WTC11 (cell line): Measurements from ENCODE around the gene FGF11. TPM values are rescaled to one million over a fixed set of nuclear protein-coding genes. Genes with fewer than 3 reads are reported as not detected.

ENCODE experiments used
- AFF4 ChIP-seq: sonication (generic); formaldehyde crosslinking; IDR thresholded peaks from 2 replicates; pipeline ENCODE4 v1.8.1; 2023; ENCODE audit warnings: mild to moderate bottlenecking, missing genetic modification reagents, borderline replicate concordance
- ARID4B ChIP-seq: sonication (generic); formaldehyde crosslinking; IDR thresholded peaks from 2 replicates; pipeline ENCODE4 v1.8.0; 2023; ENCODE audit warnings: missing genetic modification reagents, mild to moderate bottlenecking, borderline replicate concordance
- ATF2 ChIP-seq: sonication (generic); formaldehyde crosslinking; IDR thresholded peaks from 2 replicates; pipeline ENCODE4 v1.8.1; 2022; ENCODE audit warnings: low read depth, missing genetic modification reagents, borderline replicate concordance
- CDX4 ChIP-seq: fragments of 250-450 bp; sonication (Bioruptor Pico); IDR thresholded peaks from 2 replicates; pipeline ENCODE4 v1.9.0; 2021; ENCODE audit warnings: moderate library complexity, mild to moderate bottlenecking, inconsistent platforms, borderline replicate concordance
- E2F4 ChIP-seq: sonication (generic); formaldehyde crosslinking; IDR thresholded peaks from 2 replicates; pipeline ENCODE4 v1.8.1; 2022; ENCODE audit warnings: low read depth, mild to moderate bottlenecking, moderate library complexity, missing genetic modification reagents, borderline replicate concordance
- ELF4 ChIP-seq: sonication (generic); formaldehyde crosslinking; IDR thresholded peaks from 2 replicates; pipeline ENCODE4 v1.8.1; 2022; ENCODE audit warnings: low read depth, mild to moderate bottlenecking, moderate library complexity, missing genetic modification reagents
- ERG ChIP-seq: fragments of 250-450 bp; sonication (Bioruptor Pico); IDR thresholded peaks from 2 replicates; pipeline ENCODE4 v1.8.0; 2021; ENCODE audit warnings: mild to moderate bottlenecking
- FOXP1 ChIP-seq: sonication (generic); formaldehyde crosslinking; IDR thresholded peaks from 2 replicates; pipeline ENCODE4 v1.8.0; 2022; ENCODE audit warnings: missing genetic modification reagents, mild to moderate bottlenecking, moderate library complexity, borderline replicate concordance
- GTF2I ChIP-seq: fragments of 250-450 bp; sonication (Bioruptor Pico); conservative IDR thresholded peaks from 2 replicates; pipeline ENCODE4 v1.4.0; 2021; ENCODE audit warnings: mild to moderate bottlenecking
- HMGA2 ChIP-seq: fragments of 250-450 bp; sonication (Bioruptor Pico); IDR thresholded peaks from 2 replicates; pipeline ENCODE4 v1.4.0; 2021; ENCODE audit warnings: mild to moderate bottlenecking, moderate library complexity
- IRF1 ChIP-seq: sonication (generic); formaldehyde crosslinking; IDR thresholded peaks from 2 replicates; pipeline ENCODE4 v1.8.0; 2023; ENCODE audit warnings: missing genetic modification reagents
- JUN ChIP-seq: sonication (generic); formaldehyde crosslinking; IDR thresholded peaks from 2 replicates; pipeline ENCODE4 v1.8.0; 2023; ENCODE audit warnings: mild to moderate bottlenecking, missing genetic modification reagents
- MXD4 ChIP-seq: fragments of 250-450 bp; sonication (Bioruptor Pico); IDR thresholded peaks from 2 replicates; pipeline ENCODE4 v1.8.0; 2021; ENCODE audit warnings: mild to moderate bottlenecking, moderate library complexity, borderline replicate concordance
- MYBL2 ChIP-seq: sonication (generic); formaldehyde crosslinking; IDR thresholded peaks from 2 replicates; pipeline ENCODE4 v1.8.1; 2023; ENCODE audit warnings: mild to moderate bottlenecking, moderate library complexity, missing genetic modification reagents
- NR1H2 ChIP-seq: sonication (generic); formaldehyde crosslinking; IDR thresholded peaks from 2 replicates; pipeline ENCODE4 v1.9.0; 2021; ENCODE audit warnings: mild to moderate bottlenecking, moderate library complexity, missing genetic modification reagents
- TEAD1 ChIP-seq: sonication (generic); formaldehyde crosslinking; IDR thresholded peaks from 2 replicates; pipeline ENCODE4 v1.8.0; 2022; ENCODE audit warnings: mild to moderate bottlenecking, missing genetic modification reagents
- USF1 ChIP-seq: sonication (generic); formaldehyde crosslinking; IDR thresholded peaks from 2 replicates; pipeline ENCODE4 v1.8.0; 2022; ENCODE audit warnings: mild to moderate bottlenecking, missing genetic modification reagents
- ZMAT4 ChIP-seq: fragments of 250-450 bp; sonication (Bioruptor Pico); IDR thresholded peaks from 2 replicates; pipeline ENCODE4 v1.9.0; 2021; ENCODE audit warnings: mild to moderate bottlenecking
- ZNF263 ChIP-seq: sonication (generic); formaldehyde crosslinking; IDR thresholded peaks from 2 replicates; pipeline ENCODE4 v1.8.1; 2022; ENCODE audit warnings: low read depth, mild to moderate bottlenecking, moderate library complexity, missing genetic modification reagents
- ZSCAN18 ChIP-seq: fragments of 250-450 bp; sonication (Bioruptor Pico); IDR thresholded peaks from 2 replicates; pipeline ENCODE4 v2.1.2; 2022; ENCODE audit warnings: mild to moderate bottlenecking, moderate library complexity
- total RNA-seq: library from RNA; stranded (reverse); gene quantifications from 3 replicates; pipeline ENCODE4 v1.2.3, GENCODE V29; 2021

The FGF11 gene
- total RNA-seq, 1 experiment from 2014 or later = 19.8 TPM

DNA sequence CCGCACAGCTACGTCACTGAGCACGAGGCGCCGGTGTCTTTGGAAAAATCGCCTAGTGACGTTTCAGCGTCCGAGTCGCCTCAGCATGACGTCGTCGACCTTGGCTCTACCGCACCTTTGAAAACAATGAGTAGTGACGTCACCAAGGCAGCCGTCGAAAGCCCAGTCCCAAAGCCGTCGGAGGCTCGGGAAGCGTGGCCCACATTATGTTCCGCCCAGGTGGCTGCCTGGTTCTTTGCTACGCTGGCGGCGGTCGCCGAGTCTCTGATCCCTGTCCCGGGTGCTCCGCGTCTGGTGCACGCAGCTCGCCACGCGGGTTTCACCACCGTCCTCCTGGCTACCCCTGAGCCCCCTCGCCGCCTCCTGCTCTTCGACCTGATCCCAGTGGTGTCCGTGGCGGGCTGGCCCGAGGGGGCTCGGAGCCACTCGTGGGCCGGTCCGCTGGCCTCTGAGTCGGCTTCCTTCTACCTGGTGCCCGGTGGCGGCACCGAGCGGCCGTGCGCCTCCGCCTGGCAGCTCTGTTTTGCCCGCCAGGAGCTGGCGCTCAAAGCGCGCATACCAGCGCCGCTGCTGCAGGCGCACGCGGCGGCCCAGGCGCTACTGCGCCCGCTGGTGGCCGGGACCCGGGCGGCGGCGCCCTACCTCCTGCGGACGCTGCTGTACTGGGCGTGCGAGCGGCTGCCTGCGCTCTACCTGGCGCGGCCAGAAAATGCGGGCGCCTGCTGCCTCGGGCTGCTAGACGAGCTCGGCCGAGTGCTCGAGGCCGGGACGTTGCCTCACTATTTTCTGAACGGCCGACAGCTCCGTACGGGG is 2.5 kb upstream of the FGF11 start (continued):
- 0 out of 2 replicates have a peak, but pooled peaks have one; percentile 30 for TF ChIP-seq AFF4 (CRISPR knock-in tag)
- TF ChIP-seq USF1 = peak; percentile 18; the same call in 1 of the 2 replicates
- peak; percentile 86; the same call in 1 of the 2 replicates for TF ChIP-seq ELF4
- TF ChIP-seq MXD4 (CRISPR knock-in tag) = no peak
- TF ChIP-seq HMGA2 = no peak; the same call in 1 of the 2 replicates
- TF ChIP-seq TEAD1 (CRISPR knock-in tag) = peak; percentile 87
- no peak; the same call in 1 of the 2 replicates for TF ChIP-seq ZNF263 (CRISPR knock-in tag)
- TF ChIP-seq JUN (CRISPR knock-in tag) = no peak
- TF ChIP-seq ZSCAN18 (CRISPR knock-in tag) = no peak
- TF ChIP-seq NR1H2 = no peak
- no peak for TF ChIP-seq CDX4 (CRISPR knock-in tag)
- no peak for TF ChIP-seq E2F4 (CRISPR knock-in tag)
- TF ChIP-seq ARID4B (CRISPR knock-in tag) = peak; percentile 22; the same call in 1 of the 2 replicates
- no peak for TF ChIP-seq ATF2 (CRISPR knock-in tag)
- no peak for TF ChIP-seq GTF2I (CRISPR knock-in tag)
- peak; percentile 77; the same call in 1 of the 2 replicates for TF ChIP-seq FOXP1 (CRISPR knock-in tag)
- 0 out of 2 replicates have a peak, but pooled peaks have one; percentile 11 for TF ChIP-seq IRF1 (CRISPR knock-in tag)
- TF ChIP-seq ERG = no peak
- no peak for TF ChIP-seq ZMAT4 (CRISPR knock-in tag)
- peak; percentile 89; the same call in 1 of the 2 replicates for TF ChIP-seq MYBL2 (CRISPR knock-in tag)
